ENCODE results near the gene PCDHA2. TPM values are rescaled to one million over a fixed set of nuclear protein-coding genes. Genes with fewer than 3 reads are reported as not detected.

Gene PCDHA2
- total and polyA plus RNA-seq, 9 of the 15 experiments (the other 6 are each of a cell fraction or from before 2014, with no cell fraction given) = not detected

GRCh38 chr5:140800816-140801493, 6.3 kb downstream of the PCDHA2 start, which contains the start of gene PCDHA3:
TSS of gene PCDHA3 (plus strand) at chr5:140801057.
- Histone ChIP-seq H3K9me3 (replicated peaks; ENCODE audit: control insufficient read depth, insufficient read depth, low read depth, low read length) (no peaks in the 10 kb centered on the region), H3K4me1 (replicated peaks in 1 of 2; ENCODE audit: control insufficient read depth in 2 of 2, insufficient read depth in 2 of 2, low read length in 2 of 2) (peaks cover 0 to 7% of the 10 kb centered on the region in 2 experiments; a peak in 1 of 5 replicates), H4K20me1 (replicated peaks; ENCODE audit: control insufficient read depth, insufficient read depth, low read length) (no peaks in the 10 kb centered on the region), H3K9me1 (ENCODE audit: control insufficient read depth, insufficient read depth, low read length) (no peaks in the 10 kb centered on the region), H3K9ac (ENCODE audit: insufficient read depth in 1 of 2, low read depth in 2 of 2, low read length in 2 of 2) (no peak within 1 kb of the TSS), H3K27ac (ENCODE audit: extremely low read depth, low read depth, low read length) (no peak within 1 kb of the TSS), H3K4me3 (no peak within 1 kb of the TSS), H3K79me2 (ENCODE audit: control insufficient read depth, insufficient read depth, low read length) (no peaks in the 10 kb centered on the region), H2AFZ (ENCODE audit: low read depth, low read length) (no peak within 1 kb of the TSS), H3K36me3 (ENCODE audit: control insufficient read depth, insufficient read depth, low read length) (no peaks in the 10 kb centered on the region), H3K27me3 (ENCODE audit: control insufficient read depth in 2 of 2, insufficient read depth in 2 of 2, low read length in 2 of 2) (no peaks in the 10 kb centered on the region), H3K4me2 (ENCODE audit: insufficient read depth, low read length) (no peak within 1 kb of the TSS)
- ChIA-PET CTCF (ENCODE audit: low intra/inter-chr PET ratio) (interaction anchor here (0.7 kb wide), 1 partner anchor 441 kb away, joined by 3 read pairs; no protein-coding TSS in a partner anchor), POLR2A (no interaction called here)
- 41% methylated on average over 28 of the region's 29 CpGs for WGBS (ENCODE audit: insufficient coverage, low coverage, missing lambda C conversion rate)
- no peak for ATAC-seq
- DNase-seq (ENCODE audit: extremely low read depth in 1 of 4, low spot score in 3 of 4) = peak in 1 of 4 experiments; percentile 6
- BruUV-seq (replicated peaks) = no TSS peak
- intact Hi-C loops (cut with micrococcal nuclease) (no loop called here), in situ Hi-C loops (cut with MboI) (no loop called here)
- TF ChIP-seq TCF3 (CRISPR knock-in tag; IDR thresholded peaks at IDR 0.05) = no peak
- peak; percentile 17 to 35 (median 32); a peak in 3 of 6 replicates for TF ChIP-seq CTCF (IDR thresholded peaks at IDR 0.05 in 2 of 3, conservative IDR thresholded peaks at IDR 0.05 in 1 of 3; ENCODE audit: insufficient read depth in 2 of 3, low read depth in 1 of 3, low read length in 3 of 3)
- no peak for FAIRE-seq

GRCh38 chr5:140801494-140801841, 6.8 kb downstream of the PCDHA2 start:
- intact Hi-C loops (cut with micrococcal nuclease) = no loop called here
- no TSS peak for BruUV-seq (replicated peaks)
- H3K4me1 ChIP-seq (replicated peaks in 1 of 2; ENCODE audit: control insufficient read depth in 2 of 2, insufficient read depth in 2 of 2, low read length in 2 of 2) = peaks cover 0 to 7% of the 10 kb centered on the region in 2 experiments; a peak in 1 of 5 replicates
- no peaks in the 10 kb centered on the region for H4K20me1 ChIP-seq (replicated peaks; ENCODE audit: control insufficient read depth, insufficient read depth, low read length)
- no peak for FAIRE-seq
- no peak for ATAC-seq
- CTCF ChIA-PET (ENCODE audit: low intra/inter-chr PET ratio) = no interaction called here
- H3K27ac ChIP-seq (ENCODE audit: extremely low read depth, low read depth, low read length) = no peak overlapping the region
- POLR2A ChIA-PET = no interaction called here
- H3K4me3 ChIP-seq = no peak overlapping the region
- H3K9me1 ChIP-seq (ENCODE audit: control insufficient read depth, insufficient read depth, low read length) = no peaks in the 10 kb centered on the region
- H3K9ac ChIP-seq (ENCODE audit: insufficient read depth in 1 of 2, low read depth in 2 of 2, low read length in 2 of 2) = no peak overlapping the region
- no peaks in the 10 kb centered on the region for H3K36me3 ChIP-seq (ENCODE audit: control insufficient read depth, insufficient read depth, low read length)
- DNase-seq (ENCODE audit: extremely low read depth in 1 of 4, low spot score in 3 of 4) = peak in 1 of 4 experiments; percentile 2
- no peaks in the 10 kb centered on the region for H3K27me3 ChIP-seq (ENCODE audit: control insufficient read depth in 2 of 2, insufficient read depth in 2 of 2, low read length in 2 of 2)
- H3K79me2 ChIP-seq (ENCODE audit: control insufficient read depth, insufficient read depth, low read length) = no peaks in the 10 kb centered on the region
- H3K4me2 ChIP-seq (ENCODE audit: insufficient read depth, low read length) = no peak overlapping the region
- in situ Hi-C loops (cut with MboI) = no loop called here
- H2AFZ ChIP-seq (ENCODE audit: low read depth, low read length) = no peak overlapping the region
- H3K9me3 ChIP-seq (replicated peaks; ENCODE audit: control insufficient read depth, insufficient read depth, low read depth, low read length) = no peaks in the 10 kb centered on the region
- WGBS (ENCODE audit: insufficient coverage, low coverage, missing lambda C conversion rate) = 23% methylated on average over 16 of the region's 16 CpGs
- no peak for TF ChIP-seq MLLT1 (IDR thresholded peaks at IDR 0.05)
- no peak for TF ChIP-seq USF2 (CRISPR knock-in tag; IDR thresholded peaks at IDR 0.05)
- no peak for TF ChIP-seq ZBTB34 (CRISPR knock-in tag; IDR thresholded peaks at IDR 0.05)
- TF ChIP-seq ZNF197 (CRISPR knock-in tag; IDR thresholded peaks at IDR 0.05; ENCODE audit: low read depth) = no peak

Data from K562 (cell line).